HG03064 (cell line): ENCODE measurements around the gene SNX17.

ENCODE experiments used
- ATAC-seq: cut with Tn5 transposase; IDR thresholded peaks from one replicate; pipeline ENCODE4 v1.9.1; 2021; ENCODE audit warnings: low read depth; ENCODE audit not compliant: unreplicated experiment

Gene SNX17

GRCh38 chr2:27363933-27364332 is 6.5 kb upstream of the SNX17 start:
- ATAC-seq, result no peak

- peak; percentile 4 for ATAC-seq
Measured at GRCh38 chr2:27369471-27370025, 868 bp upstream of the SNX17 start.

GRCh38 chr2:27370816-27371620 is 602 bp downstream of the SNX17 start:
- peak; percentile 27 for ATAC-seq

- no peak for ATAC-seq
Measured at GRCh38 chr2:27372937-27373336, 2.5 kb downstream of the SNX17 start.

GRCh38 chr2:27373567-27373966 is 3.2 kb downstream of the SNX17 start:
- no peak for ATAC-seq

GRCh38 chr2:27375513-27376099 is 5.2 kb downstream of the SNX17 start:
- no peak for ATAC-seq

- no peak for ATAC-seq
Measured at GRCh38 chr2:27376151-27376865, 5.9 kb downstream of the SNX17 start.

GRCh38 chr2:27376866-27377617 is 6.6 kb downstream of the SNX17 start:
- ATAC-seq, result no peak

- ATAC-seq, result no peak
Measured at GRCh38 chr2:27377618-27378095, 7.2 kb downstream of the SNX17 start.

- ATAC-seq, result no peak
Measured at GRCh38 chr2:27378096-27378808, 7.8 kb downstream of the SNX17 start.

GRCh38 chr2:27378809-27379290 is 8.4 kb downstream of the SNX17 start:
- ATAC-seq, result no peak

- ATAC-seq, result no peak
Measured at GRCh38 chr2:27379383-27379835, 9.0 kb downstream of the SNX17 start.

GRCh38 chr2:27379836-27380625 is 9.6 kb downstream of the SNX17 start:
- ATAC-seq, result peak; percentile 22

GRCh38 chr2:27380626-27381545 is 10.5 kb downstream of the SNX17 start, which contains the start of gene ZNF513:
Gene ZNF513, minus strand, starts transcription at chr2:27380734. Its CDS starts 208 bp downstream, at chr2:27380526.
- ATAC-seq, result peak; percentile 77

GRCh38 chr2:27381577-27382181 is 11.3 kb downstream of the SNX17 start:
- ATAC-seq, result no peak

- no peak for ATAC-seq
Measured at GRCh38 chr2:27390822-27391679, 20.6 kb downstream of the SNX17 start.
